Adrenal gland (tissue), 12 donors: Measurements from ENCODE around the gene SLC16A11. TPM values are rescaled to one million over a fixed set of nuclear protein-coding genes. Genes with fewer than 3 reads are reported as not detected.
"Not testable (repeated sequence)": the region's sequence is repeated elsewhere in the genome, so short reads cannot be mapped to it uniquely, and the experiment has no call there.

Experiments used
- DNase-seq, 7 donors: peaks; one replicate each; pipeline ENCODE4 v3.0.0-alpha.2; 2019 to 2020
- H3K27ac ChIP-seq, 5 donors: fragments of 200-600 bp; sonication (generic) in 4 of 5; 1 replicate in 3 of 5; 2 replicates in 2 of 5; pipeline versions ENCODE4 v1.5.1 to v1.8.0; 2016 to 2020; ENCODE audit warnings: mild to moderate bottlenecking in 1 of 5
- H3K27me3 ChIP-seq: fragments of 200-600 bp; 2 replicates; pipeline ENCODE4 v1.8.0; 2021
- H3K36me3 ChIP-seq, 2 donors: fragments of 200-600 bp; replicated peaks in 1 of 2; 1 replicate in 1 of 2; 2 replicates in 1 of 2; pipeline versions ENCODE4 v1.5.1 to v1.8.0; 2018 to 2022
- H3K4me1 ChIP-seq, 2 donors: fragments of 200-600 bp; replicated peaks in 1 of 2; 1 replicate in 1 of 2; 2 replicates in 1 of 2; pipeline versions ENCODE4 v1.5.1 to v1.8.0; 2018 to 2021
- H3K4me3 ChIP-seq, 4 donors: fragments of 200-600 bp; sonication (generic) in 3 of 4; one replicate each; pipeline ENCODE4 v1.5.1; 2016 to 2018
- H3K9me3 ChIP-seq, 3 donors: fragments of 200-600 bp; sonication (generic) in 1 of 3; replicated peaks in 1 of 3; 1 replicate in 2 of 3; 2 replicates in 1 of 3; pipeline versions ENCODE4 v1.5.1 to v1.8.0; 2016 to 2021
- CTCF ChIP-seq, 6 experiments: fragments of 450-650 bp in 4 of 6; fragments of 200-600 bp in 2 of 6; sonication (generic) in 1 of 6; IDR thresholded peaks; 1 replicate in 5 of 6; 2 replicates in 1 of 6; pipeline versions ENCODE4 v1.5.1 to v1.8.0; 2016 to 2021; ENCODE audit warnings: antibody characterized with exemption in 6 of 6, mild to moderate bottlenecking in 2 of 6, moderate library complexity in 1 of 6
- POLR2A ChIP-seq, 2 donors: fragments of 450-650 bp; IDR thresholded peaks; one replicate each; pipeline ENCODE4 v1.6.1; 2017; ENCODE audit warnings: antibody characterized with exemption in 2 of 2, mild to moderate bottlenecking in 2 of 2, moderate library complexity in 1 of 2
- WGBS, 4 donors: extraction: QIAGEN DNeasy Blood & Tissue Kit in 2 of 4; methylation state at CpG; one replicate each; pipeline versions ENCODE4 v1.1.5 to v1.1.7; 2013 to 2017; 5-methylcytosine and 5-hydroxymethylcytosine counted together
- intact Hi-C, 2 donors: fragments of 100-400 bp; cut with DNase I; formaldehyde crosslinking; loops; one replicate each; pipeline versions ENCODE4 v1.14.1 to v1.15.0; 2022 to 2023
- polyA plus RNA-seq, 3 donors: library from polyadenylated mRNA; stranded (reverse); fragments of 200-250 nt in 2 of 3; fragments of 350-450 nt in 1 of 3; fragmentation: Illumina TruSeq in 1 of 3; extraction: RNeasy Lipid Tissue Mini Kit (QIAGEN cat#74804) in 1 of 3; gene quantifications; one replicate each; pipeline ENCODE4 v1.2.3, GENCODE V29; 2013 to 2014
- total RNA-seq, 9 donors: library from RNA; depleted of rRNA in 4 of 9; stranded (reverse); fragments of >200 nt in 4 of 9; fragments of 120-200 nt in 1 of 9; fragmentation: NEBNext Ultra II Directional in 1 of 9; extraction: Animal tissue kit (Norgen Biotek cat#: 25700) in 1 of 9; gene quantifications; one replicate each; pipeline versions ENCODE4 v1.1.0 to v1.2.4, GENCODE V29; 2013 to 2023
- donor health status: healthy with polysubstance abuse.
- donor health status: Bipolar disorder and iron deficiency.
- donor health status: DM: yes; HTN: yes; CAD: no.
- donor health status: DM: no; HTN: no; CAD: no.
- donor health status: DM: no; HTN: no; CAD: no.
- donor health status: DM: yes; HTN: yes; CAD: no.

SLC16A11 gene
- total and polyA plus RNA-seq, 12 donors, result 0.18 to 3.0 (median 0.69) TPM; not detected in 3

GRCh38 chr17:7063518-7064094, 19.7 kb upstream of the SLC16A11 start:
- DNase-seq, result no peak
- intact Hi-C loops, result no loop called here
- Histone ChIP-seq H3K27ac (no peak overlapping the region), H3K4me1 (no peaks in the 10 kb centered on the region), H3K27me3 (no peaks in the 10 kb centered on the region), H3K4me3 (no peak overlapping the region), H3K9me3 (peaks cover 0 to 4% (median 0%) of the 10 kb centered on the region in 3 donors), H3K36me3 (no peaks in the 10 kb centered on the region)
- TF ChIP-seq CTCF (IDR thresholded peaks at IDR 0.05) (no peak), POLR2A (IDR thresholded peaks at IDR 0.05) (no peak)
- 57 to 72% (median 63%) methylated on average over 6 of the region's 6 CpGs for WGBS, 4 donors

- peak in 2 of 7 donors; percentile 35 to 49 for DNase-seq
- H3K27ac ChIP-seq, result peak overlapping the region in 1 of 5 donors; percentile 51
- H3K27me3 ChIP-seq, result no peaks in the 10 kb centered on the region
- WGBS, 4 donors, result 22 to 29% (median 25%) methylated on average over 6 of the region's 6 CpGs
- H3K4me1 ChIP-seq, result no peaks in the 10 kb centered on the region
- TF ChIP-seq POLR2A (IDR thresholded peaks at IDR 0.05), result no peak
- no peak for TF ChIP-seq CTCF (IDR thresholded peaks at IDR 0.05)
- H3K4me3 ChIP-seq, result no peak overlapping the region
- no peaks in the 10 kb centered on the region for H3K36me3 ChIP-seq
- intact Hi-C loops, result no loop called here
- no peaks in the 10 kb centered on the region for H3K9me3 ChIP-seq
Measured at GRCh38 chr17:7060165-7060891, 16.4 kb upstream of the SLC16A11 start.

GRCh38 chr17:7058831-7059447, 15.0 kb upstream of the SLC16A11 start:
- H3K4me1 ChIP-seq, result no peaks in the 10 kb centered on the region
- 68 to 77% (median 73%) methylated on average over 7 of the region's 7 CpGs for WGBS, 4 donors
- TF ChIP-seq POLR2A (IDR thresholded peaks at IDR 0.05) (no peak), CTCF (IDR thresholded peaks at IDR 0.05) (no peak)
- no peaks in the 10 kb centered on the region for H3K36me3 ChIP-seq
- intact Hi-C loops, result loop anchor here in 1 of 2 donors (10.0 kb wide), 1 partner anchor 236 kb away; the partner anchor contains the start of gene YBX2
- H3K27ac ChIP-seq, result no peak overlapping the region
- H3K27me3 ChIP-seq, result no peaks in the 10 kb centered on the region
- H3K4me3 ChIP-seq, result no peak overlapping the region
- no peak for DNase-seq
- H3K9me3 ChIP-seq, result no peaks in the 10 kb centered on the region

GRCh38 chr17:7056386-7056785, 12.5 kb upstream of the SLC16A11 start:
- no peak for TF ChIP-seq POLR2A (IDR thresholded peaks at IDR 0.05)
- no peak for TF ChIP-seq CTCF (IDR thresholded peaks at IDR 0.05)
- no peaks in the 10 kb centered on the region for H3K36me3 ChIP-seq
- no peaks in the 10 kb centered on the region for H3K27me3 ChIP-seq
- no peak overlapping the region for H3K4me3 ChIP-seq
- H3K9me3 ChIP-seq, result no peaks in the 10 kb centered on the region
- 84 to 94% (median 89%) methylated on average over 4 of the region's 4 CpGs for WGBS, 4 donors
- intact Hi-C loops, result loop anchor here in 1 of 2 donors (10.0 kb wide), 1 partner anchor 238 kb away; the partner anchor contains the start of gene YBX2
- DNase-seq, result no peak
- H3K4me1 ChIP-seq, result no peaks in the 10 kb centered on the region
- H3K27ac ChIP-seq, result no peak overlapping the region

GRCh38 chr17:7050583-7050982, 6.7 kb upstream of the SLC16A11 start:
- H3K27me3 ChIP-seq, H3K36me3 ChIP-seq, H3K4me3 ChIP-seq, DNase-seq, H3K27ac ChIP-seq, H3K9me3 ChIP-seq: not testable (repeated sequence)
- WGBS, 4 donors, result 74 to 79% (median 74%) methylated on average over 9 of the region's 9 CpGs
- intact Hi-C loops, result loop anchor here (5.0 to 10.0 kb wide), 2 partner anchors 87 to 244 kb away; partner anchors contain the start of gene YBX2 (in 1 of the 2)
- peaks cover 5 to 19% of the 10 kb centered on the region in 2 donors for H3K4me1 ChIP-seq
